Raji (cell line): ENCODE measurements around the gene FBRSL1.

ENCODE experiments used
- POLR2A ChIP-seq: IDR thresholded peaks from 2 replicates; pipeline ENCODE4 v1.6.1; 2011; ENCODE audit warnings: low read depth, low read length, control low read depth; ENCODE audit not compliant: insufficient read depth

The FBRSL1 gene

DNA sequence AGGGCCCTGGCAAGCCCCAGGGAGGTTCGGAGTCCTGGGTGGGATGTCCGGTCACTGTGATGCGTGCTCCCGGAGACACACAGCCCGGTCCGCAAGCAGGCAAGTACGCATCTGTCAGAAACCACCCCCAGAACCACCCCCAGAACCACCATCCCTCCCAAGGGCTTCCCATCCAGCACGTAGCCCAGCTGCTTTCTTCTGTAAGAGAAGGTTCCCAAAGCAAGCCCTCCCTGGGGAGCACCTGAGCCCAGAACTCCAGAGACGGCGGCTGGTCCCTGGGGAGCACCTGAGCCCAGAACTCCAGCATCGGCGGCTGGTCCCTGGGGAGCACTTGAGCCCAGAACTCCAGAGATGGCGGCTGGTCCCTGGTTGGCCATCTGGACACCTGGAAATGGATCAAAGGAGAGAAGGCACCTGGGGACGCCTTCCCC is 2.6 kb upstream of the FBRSL1 start:
- TF ChIP-seq POLR2A = no peak

DNA sequence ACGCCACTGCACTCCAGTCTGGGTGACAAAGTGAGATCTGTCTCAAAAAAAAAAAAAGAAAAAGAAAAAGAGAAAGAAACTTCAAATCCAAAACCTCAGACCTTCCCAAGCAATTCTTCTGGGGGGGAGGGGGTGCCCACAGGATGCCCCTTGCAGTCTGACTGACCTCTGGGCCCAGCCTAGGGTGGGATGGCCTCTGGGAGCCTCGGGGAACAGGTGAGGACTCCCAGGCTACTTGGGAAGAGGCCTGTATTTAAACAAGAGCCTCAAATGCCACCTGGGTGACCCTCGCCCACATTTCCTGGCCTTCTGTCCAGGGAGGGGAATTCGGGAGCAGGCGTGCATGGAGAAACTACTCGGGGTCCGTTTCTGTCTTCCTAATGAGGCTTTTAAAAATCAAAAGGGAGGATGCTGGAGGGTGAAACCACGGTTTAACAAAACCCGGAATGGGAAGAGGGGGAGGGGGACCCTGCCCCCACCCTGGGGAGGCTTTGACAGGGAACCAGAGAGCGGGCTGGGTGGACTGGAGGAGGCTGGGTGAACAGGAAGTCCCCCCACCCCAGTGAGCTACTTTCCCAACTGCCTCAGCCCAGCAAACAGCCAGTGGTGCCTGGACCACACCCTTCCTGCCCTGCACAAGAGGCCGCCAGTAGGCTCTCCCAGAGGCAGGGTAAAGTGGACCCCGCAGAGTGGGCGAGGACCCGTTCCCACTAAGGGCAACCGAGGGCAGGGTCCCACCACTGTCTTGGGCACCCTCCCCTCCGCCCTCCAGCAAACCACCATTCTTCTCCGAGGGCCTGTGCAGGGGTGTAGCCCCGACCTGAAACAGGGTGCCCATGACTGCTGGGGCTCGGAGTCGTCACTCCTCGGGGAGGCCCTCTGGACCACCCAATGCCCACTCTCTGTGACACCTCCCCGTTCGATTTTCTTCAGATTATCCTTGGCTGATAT is 1.5 kb upstream of the FBRSL1 start:
- TF ChIP-seq POLR2A = no peak

DNA sequence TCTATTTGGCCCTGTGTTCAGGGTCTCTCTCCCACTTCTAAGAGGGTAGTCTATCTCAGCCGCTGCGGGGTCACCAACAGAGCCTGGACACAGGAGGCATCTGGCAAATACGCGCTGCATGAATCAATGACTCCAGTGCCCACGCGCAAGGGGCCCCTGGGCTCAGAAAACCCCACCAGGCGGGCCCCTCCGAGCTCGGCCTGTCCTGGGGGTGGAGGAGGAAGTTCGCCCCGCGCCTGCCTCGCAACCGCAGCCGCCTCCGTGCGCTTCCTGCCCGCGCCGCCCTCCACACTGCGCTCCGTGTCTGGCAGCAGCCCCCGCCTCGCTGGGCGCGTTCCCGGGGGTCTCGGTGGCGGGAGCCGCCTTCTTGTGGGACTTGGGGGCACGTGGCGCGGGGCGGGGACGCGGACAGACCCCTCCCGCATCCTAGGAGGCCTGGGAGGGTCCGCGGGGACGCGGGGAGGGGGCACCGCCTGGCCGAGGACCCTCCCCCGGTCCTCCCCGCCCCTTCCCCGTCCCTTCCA is 811 bp upstream of the FBRSL1 start:
- TF ChIP-seq POLR2A = no peak

DNA sequence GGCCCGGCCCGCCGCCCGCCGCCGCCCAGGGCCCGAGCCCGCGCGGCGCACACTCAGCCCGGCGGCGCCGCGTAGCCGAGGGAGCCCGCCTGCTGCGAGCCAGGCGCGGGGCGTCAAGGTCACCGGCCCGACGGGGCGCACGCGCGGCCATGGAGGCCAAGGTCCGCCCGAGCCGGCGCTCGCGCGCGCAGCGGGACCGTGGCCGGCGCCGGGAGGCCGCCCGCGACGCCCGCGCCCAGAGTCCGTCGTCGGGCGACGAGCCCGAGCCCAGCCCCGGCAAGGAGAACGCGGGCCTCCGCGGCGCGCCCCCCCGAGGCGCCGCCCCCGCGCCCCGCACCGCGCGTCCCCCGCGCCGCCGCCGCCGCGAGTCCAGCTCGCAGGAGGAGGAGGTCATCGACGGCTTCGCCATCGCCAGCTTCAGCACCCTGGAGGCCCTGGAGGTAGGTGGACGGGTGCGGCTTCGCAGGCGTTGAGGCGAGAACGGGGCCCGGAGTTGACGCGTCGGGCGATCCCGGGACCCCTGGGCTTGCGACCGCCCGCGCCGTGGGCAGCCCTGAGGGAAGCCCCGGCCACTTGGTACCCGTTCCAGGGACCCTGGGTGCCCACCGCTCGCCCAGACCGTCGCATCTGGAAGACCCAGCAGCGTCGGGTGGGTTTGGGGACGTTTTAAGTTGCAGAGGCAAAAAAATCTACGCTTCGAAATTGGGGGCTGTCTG is 629 bp downstream of the FBRSL1 start:
- TF ChIP-seq POLR2A = no peak

DNA sequence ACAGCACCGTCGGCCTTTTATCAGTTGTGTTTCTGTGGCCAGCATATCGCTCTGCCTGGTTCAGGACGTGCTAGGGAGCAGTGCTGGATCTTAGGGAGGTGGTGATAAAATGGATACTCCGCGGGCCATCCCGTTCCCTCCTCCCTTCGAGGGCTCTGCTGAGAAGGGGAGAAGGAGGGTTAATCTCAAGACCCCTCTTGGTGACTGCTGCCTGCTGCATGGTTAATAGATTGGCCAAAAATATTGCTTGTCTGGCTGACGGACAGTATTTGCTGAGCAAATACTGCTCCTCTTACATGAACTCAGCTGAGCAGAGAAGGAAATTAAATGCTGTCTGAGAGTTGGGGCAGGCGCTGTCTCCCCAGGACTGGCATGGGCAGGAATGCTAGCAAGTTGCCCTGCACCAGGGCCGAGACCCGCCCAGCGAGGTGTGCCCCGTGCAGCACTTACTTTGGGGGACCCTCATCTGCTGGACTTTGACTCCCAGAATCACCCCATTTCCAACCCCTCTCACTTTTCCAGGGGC is 1.2 kb downstream of the FBRSL1 start:
- no peak for TF ChIP-seq POLR2A

DNA sequence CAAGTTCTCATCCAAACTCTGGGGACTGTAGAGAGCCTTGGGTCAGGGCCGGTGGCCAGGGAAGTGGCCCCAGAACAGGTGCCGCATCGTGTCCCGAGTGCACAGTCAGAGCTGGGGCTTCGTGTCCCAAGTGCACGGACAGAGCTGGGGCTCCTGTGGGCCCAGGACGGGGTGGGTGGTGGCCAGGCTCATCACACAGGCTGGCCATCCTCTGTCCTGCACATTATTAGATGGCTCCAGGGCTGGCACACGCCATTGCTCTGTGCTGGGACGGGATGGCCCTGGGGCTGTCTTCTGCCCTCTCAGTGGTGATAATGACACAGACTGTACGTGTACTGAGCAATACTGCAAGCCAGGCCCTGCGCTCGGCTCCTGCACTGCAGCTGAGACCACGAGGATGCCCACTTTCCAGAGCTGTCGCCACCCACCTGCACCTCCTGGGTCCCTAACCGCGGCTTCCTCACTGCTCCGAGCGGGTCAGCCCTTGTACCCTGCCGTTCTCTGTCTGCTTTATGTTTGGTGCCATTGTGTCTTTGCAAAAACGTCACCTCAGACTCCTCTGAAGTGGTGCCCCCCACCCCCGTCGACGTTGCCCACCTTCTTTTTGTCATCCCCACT is 1.9 kb downstream of the FBRSL1 start:
- TF ChIP-seq POLR2A = no peak

DNA sequence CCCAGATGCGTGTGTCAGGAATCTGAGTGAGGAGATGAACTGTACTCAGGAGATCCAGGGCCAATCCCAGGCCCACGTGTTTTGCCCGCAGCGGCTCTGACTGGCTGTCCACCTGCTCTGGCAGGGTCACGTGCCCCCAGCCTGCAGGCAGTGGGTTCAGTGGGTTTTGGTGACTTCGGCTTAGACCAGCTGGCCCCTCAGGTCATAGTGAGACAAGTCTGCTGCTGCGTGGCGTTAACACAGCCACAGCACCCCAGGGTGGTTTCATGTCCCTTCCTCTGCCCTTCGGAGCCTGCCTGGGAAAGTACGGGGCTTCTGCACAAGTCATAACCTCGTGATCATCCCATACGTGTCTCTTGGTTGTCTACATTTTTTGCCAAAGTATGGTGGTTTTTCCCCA is 2.6 kb downstream of the FBRSL1 start:
- TF ChIP-seq POLR2A = no peak

DNA sequence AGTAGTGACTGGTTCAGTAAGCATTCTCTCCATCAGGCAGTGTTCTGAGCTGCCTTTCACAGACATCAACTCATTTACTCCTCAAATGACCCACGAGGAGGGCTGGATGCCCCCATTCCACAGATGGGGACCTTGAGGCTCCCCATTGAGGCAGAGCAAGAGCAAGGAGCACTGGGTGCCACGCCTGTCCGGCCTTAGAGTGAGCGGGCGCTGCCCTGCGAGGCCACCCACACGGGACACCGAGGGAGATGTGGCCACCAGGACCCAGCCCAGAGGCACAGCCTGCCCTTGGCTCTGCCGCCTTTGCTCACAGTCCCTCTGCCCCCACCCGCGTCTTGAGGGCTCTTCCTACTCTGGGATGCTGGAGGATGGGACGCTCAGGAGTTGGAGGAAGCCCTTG is 3.0 kb downstream of the FBRSL1 start:
- TF ChIP-seq POLR2A = no peak

DNA sequence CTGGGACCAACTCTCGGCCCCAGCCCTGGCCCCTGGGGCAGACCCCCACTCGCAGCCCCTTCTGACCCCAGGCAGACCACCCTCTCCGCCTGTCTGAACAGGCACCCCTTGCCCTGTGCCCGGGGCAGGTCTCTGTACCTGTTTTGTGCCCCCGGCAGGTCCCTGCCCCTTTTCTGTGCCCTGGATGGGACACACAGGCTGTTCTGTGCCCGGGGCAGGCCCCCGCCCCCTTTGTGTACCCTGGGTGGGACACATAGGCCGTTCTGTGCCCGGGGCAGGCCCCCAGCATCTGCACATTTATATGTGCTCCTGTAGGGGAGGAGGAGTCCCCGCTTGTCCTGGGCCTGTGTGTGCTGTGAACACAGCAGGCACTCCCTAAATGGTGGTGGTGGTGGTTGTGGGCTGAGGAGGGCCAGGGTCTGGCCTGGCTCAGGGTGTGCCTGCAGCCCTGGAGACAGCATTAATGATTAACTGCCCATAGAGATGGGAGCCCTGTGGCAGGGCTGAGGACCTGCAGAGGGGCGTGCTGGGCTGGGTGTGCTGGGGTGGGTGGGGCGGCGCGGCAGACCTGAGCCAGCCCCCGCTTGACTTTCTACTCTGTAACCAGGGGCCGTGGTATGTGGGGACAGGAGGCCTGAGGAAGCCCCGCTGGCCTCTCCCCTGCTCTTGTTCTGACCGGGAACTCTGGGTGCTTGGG is 3.7 kb downstream of the FBRSL1 start:
- no peak for TF ChIP-seq POLR2A

DNA sequence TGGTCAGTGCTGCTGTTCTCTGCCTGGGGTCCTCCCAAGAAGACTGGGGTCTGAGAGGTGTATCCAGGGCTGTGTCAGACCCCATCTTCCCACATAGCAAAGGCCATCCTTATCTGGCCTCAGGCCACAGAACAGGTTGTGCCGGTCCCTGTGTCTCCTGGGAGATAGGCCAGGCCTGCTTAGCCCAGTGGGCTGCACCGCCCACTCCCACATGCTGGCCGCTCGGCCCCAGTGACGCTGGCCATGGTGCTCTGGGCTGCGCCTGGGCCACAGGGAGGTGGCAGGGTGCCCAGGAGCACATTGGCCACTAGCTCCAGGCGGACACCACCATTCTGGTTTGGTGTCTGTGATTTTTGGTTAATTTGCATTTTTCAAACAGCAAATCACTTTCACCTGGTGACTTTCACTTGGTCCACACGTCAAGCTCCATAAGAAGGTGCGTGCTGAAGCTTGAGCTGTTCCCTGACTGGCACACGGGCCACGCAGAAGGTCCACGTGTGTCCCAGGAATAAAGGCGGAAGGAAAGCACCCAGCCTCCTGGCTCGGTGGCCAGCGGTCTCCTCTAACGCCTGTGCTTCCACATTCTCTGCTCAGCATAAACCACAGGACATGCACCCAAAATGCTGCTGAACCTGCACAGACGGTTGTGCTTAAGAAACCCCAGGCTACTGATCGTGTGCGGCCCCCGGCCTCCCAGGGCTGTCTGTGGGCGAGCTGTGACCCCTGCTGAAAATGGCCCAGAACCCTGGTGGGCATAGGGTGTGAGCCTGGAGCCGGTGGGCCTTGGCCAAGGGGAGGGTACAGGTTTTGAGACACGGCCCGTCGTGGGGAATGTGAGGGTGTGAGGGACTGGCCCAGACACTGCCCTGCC is 4.6 kb downstream of the FBRSL1 start:
- TF ChIP-seq POLR2A = no peak

DNA sequence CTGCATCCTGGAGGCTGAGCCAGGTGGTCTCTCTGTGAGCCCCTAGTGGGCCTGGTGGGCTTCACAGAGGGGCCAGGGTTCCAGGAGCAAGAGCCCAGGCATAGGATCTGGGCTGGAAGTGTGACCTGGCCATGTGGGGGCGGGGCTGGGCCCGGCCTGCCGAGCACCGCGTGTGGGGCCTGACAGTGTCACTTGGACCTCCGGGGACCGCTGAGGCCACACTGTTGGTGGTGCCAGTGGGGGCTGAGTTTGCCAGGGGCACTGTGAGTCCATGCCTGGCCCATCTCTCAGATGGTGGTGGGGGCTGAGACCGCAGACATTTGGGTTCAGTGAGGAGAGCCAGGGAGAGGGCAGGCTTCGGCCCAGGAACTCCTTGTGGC is 5.2 kb downstream of the FBRSL1 start:
- TF ChIP-seq POLR2A = no peak

DNA sequence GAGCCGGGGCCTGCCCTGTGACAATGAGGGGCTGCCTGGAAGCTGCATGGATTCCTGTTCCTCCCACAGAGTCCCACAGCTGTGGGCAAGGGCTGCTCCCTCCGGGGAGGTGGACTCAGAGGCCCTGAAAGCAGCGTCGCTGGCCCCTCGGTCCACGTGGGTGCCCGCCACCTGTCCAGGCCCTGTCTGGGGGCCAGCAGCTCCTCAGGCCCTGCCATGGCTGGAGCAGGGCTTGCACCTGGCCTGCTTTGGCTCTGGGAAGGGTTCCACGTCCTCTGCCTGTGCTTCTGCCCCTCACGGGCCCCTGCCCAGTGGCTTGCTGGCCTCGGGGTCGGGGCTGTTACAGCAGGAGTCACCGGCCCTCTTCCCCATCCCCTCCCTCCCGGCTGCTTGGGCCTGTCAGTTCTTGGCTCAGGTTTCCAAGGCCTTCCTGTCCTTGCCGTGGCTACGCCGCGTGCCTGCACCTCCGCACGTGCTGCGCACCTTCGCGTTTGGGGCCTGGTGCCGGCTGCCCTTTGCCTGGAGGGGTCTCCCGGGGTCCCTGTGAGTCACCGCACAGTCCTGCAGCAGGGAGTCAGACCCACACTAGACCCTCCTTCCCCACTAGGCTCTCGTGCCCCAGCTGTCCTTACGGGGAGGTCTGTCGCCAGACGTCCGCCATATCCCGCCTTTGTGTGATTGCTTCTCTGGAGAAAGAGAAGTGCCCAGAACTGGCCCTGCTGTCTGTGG is 5.8 kb downstream of the FBRSL1 start:
- TF ChIP-seq POLR2A = no peak

DNA sequence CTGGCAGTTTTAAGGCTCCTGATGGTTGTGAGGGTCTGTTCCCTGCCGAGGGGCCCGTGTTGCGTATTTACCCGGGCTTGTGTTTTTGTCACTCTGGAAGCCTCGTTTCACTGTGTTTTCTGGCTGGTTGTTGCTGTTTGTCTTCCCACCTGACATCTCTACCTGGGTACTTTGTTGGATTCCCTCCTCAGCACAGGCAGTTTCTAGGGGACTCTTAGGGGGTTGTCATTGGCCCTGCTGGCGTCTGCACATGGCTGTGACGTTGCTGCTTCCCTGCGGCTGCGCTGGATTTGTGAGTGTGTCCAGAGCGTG is 6.4 kb downstream of the FBRSL1 start:
- TF ChIP-seq POLR2A = no peak
